HCT116 (cell line): ENCODE data around the gene GTF2H4. TPM values are rescaled to one million over a fixed set of nuclear protein-coding genes. Genes with fewer than 3 reads are reported as not detected.

Experiments used
- ATAC-seq: fragments of 200-7000 bp; cut with Tn5 transposase; 2 replicates; pipeline ENCODE4 v1.9.1; 2020; ENCODE audit warnings: mild to moderate bottlenecking, moderate library complexity
- BruUV-seq: library from RNA; stranded (reverse); fragments of 400-500 nt; replicated peaks from 2 replicates; lab custom pipeline; 2021; lab: Mats Ljungman, UMichigan
- CTCF ChIA-PET: fragments of 300-600 bp; sonication (Branson Sonifier 250); formaldehyde crosslinking; loops from one replicate; lab custom pipeline; 2021; ENCODE audit warnings: antibody characterized with exemption; lab: Charles Lee
- POLR2A ChIA-PET: fragments of 300-600, 350-600 bp; sonication (Branson Sonifier 250); formaldehyde crosslinking; loops from one replicate; lab custom pipeline; 2021; ENCODE audit warnings: antibody characterized with exemption; lab: Charles Lee
- RAD21 ChIA-PET, 2 experiments: fragments of 300-600 bp; sonication (Branson Sonifier 250); formaldehyde crosslinking; loops; one replicate each; lab custom pipeline; 2023; ENCODE audit warnings: low total read pairs in 2 of 2; ENCODE audit not compliant: uncharacterized antibody in 2 of 2, unreplicated experiment in 2 of 2, low non-redundant PET in 1 of 2; lab: Charles Lee
- DNase-seq: peaks from one replicate; pipeline ENCODE4 v3.0.0-alpha.2; 2010; ENCODE audit warnings: low read depth, low spot score
- H2AFZ ChIP-seq: fragments of 200-600 bp; shearing (Covaris generic), sonication (generic); 2 replicates; pipeline ENCODE4 v1.6.1; 2017; ENCODE audit warnings: low read depth, mixed run types, mixed read lengths, antibody characterized with exemption, low read length; ENCODE audit not compliant: poor library complexity, severe bottlenecking
- H3K27ac ChIP-seq: 2 replicates; pipeline ENCODE4 v1.5.1; 2012; ENCODE audit warnings: low read depth, low read length
- H3K27me3 ChIP-seq: fragments of 200-600 bp; sonication (generic); 2 replicates; pipeline ENCODE4 v1.6.1; 2016; ENCODE audit warnings: mixed run types, low read length, mixed read lengths; ENCODE audit not compliant: insufficient read depth
- H3K36me3 ChIP-seq, 2 experiments: fragments of 200-500 bp in 1 of 2; fragments of 200-600 bp in 1 of 2; sonication (Bioruptor generic) in 1 of 2; sonication (generic) in 1 of 2; 2 replicates each; pipeline versions ENCODE4 v1.5.1 to v1.6.1; 2014 to 2016; ENCODE audit warnings: low read length in 2 of 2, inconsistent platforms in 1 of 2, mixed read lengths in 1 of 2, mixed run types in 1 of 2; ENCODE audit not compliant: insufficient read depth in 2 of 2, control insufficient read depth in 1 of 2
- H3K4me1 ChIP-seq, 2 experiments: fragments of 200-600 bp in 1 of 2; sonication (generic) in 1 of 2; 2 replicates each; pipeline versions ENCODE4 v1.5.1 to v1.6.1; 2012 to 2017; ENCODE audit warnings: low read length in 2 of 2, inconsistent platforms in 1 of 2, mild to moderate bottlenecking in 1 of 2, mixed read lengths in 1 of 2, mixed run types in 1 of 2, moderate library complexity in 1 of 2; ENCODE audit not compliant: insufficient read depth in 2 of 2, control insufficient read depth in 1 of 2
- H3K4me2 ChIP-seq: fragments of 200-600 bp; sonication (generic); 2 replicates; pipeline ENCODE4 v1.6.1; 2017; ENCODE audit warnings: mixed run types, low read length, mixed read lengths
- H3K4me3 ChIP-seq, 2 experiments: fragments of 200-600 bp in 1 of 2; sonication (generic) in 1 of 2; replicated peaks in 1 of 2; 2 replicates each; pipeline ENCODE4 v1.5.1; 2011 to 2016; ENCODE audit warnings: low read length in 2 of 2, control low read depth in 1 of 2, low read depth in 1 of 2, mild to moderate bottlenecking in 1 of 2, mixed read lengths in 1 of 2, mixed run types in 1 of 2
- H3K79me2 ChIP-seq: fragments of 200-600 bp; sonication (generic); 2 replicates; pipeline ENCODE4 v1.6.1; 2017; ENCODE audit warnings: mild to moderate bottlenecking, mixed run types, low read length, moderate library complexity, mixed read lengths; ENCODE audit not compliant: insufficient read depth
- H3K9ac ChIP-seq: fragments of 200-600 bp; sonication (generic); 2 replicates; pipeline ENCODE4 v1.6.1; 2016; ENCODE audit warnings: low read length, mixed read lengths
- H3K9me2 ChIP-seq: fragments of 200-600 bp; sonication (generic), shearing (Covaris generic); 2 replicates; pipeline ENCODE4 v1.6.1; 2017; ENCODE audit warnings: mixed run types, mild to moderate bottlenecking, moderate library complexity; ENCODE audit not compliant: insufficient read depth
- H3K9me3 ChIP-seq, 2 experiments: fragments of 200-500 bp in 1 of 2; fragments of 200-600 bp in 1 of 2; sonication (Bioruptor generic) in 1 of 2; sonication (generic) in 1 of 2; 2 replicates each; pipeline ENCODE4 v1.6.1; 2014 to 2017; ENCODE audit warnings: low read length in 2 of 2, mixed read lengths in 2 of 2, inconsistent platforms in 1 of 2, low read depth in 1 of 2, mild to moderate bottlenecking in 1 of 2, mixed run types in 1 of 2, moderate library complexity in 1 of 2; ENCODE audit not compliant: control insufficient read depth in 1 of 2, insufficient read depth in 1 of 2
- H4K20me1 ChIP-seq: fragments of 200-600 bp; sonication (generic), shearing (Covaris generic); 2 replicates; pipeline ENCODE4 v1.6.1; 2017; ENCODE audit warnings: mixed run types, mild to moderate bottlenecking, moderate library complexity; ENCODE audit not compliant: insufficient read depth
- CBX3 ChIP-seq: IDR thresholded peaks from 2 replicates; pipeline ENCODE4 v1.6.1; 2012; ENCODE audit warnings: low read depth
- CEBPB ChIP-seq: IDR thresholded peaks from 2 replicates; pipeline ENCODE4 v1.6.1; 2012; ENCODE audit warnings: low read depth
- CTCF ChIP-seq, 3 experiments: fragments of 200-600 bp in 1 of 3; sonication (generic) in 1 of 3; IDR thresholded peaks in 2 of 3; conservative IDR thresholded peaks in 1 of 3; 2 replicates each; pipeline ENCODE4 v1.5.1; 2012 to 2017; ENCODE audit warnings: low read depth in 2 of 3, low read length in 2 of 3, antibody characterized with exemption in 1 of 3, borderline replicate concordance in 1 of 3, control low read depth in 1 of 3, mild to moderate bottlenecking in 1 of 3, mixed read lengths in 1 of 3, mixed run types in 1 of 3, moderate library complexity in 1 of 3; ENCODE audit not compliant: insufficient read depth in 1 of 3
- EGR1 ChIP-seq: IDR thresholded peaks from 2 replicates; pipeline ENCODE4 v1.6.1; 2012; ENCODE audit warnings: low read depth
- ELF1 ChIP-seq: IDR thresholded peaks from 2 replicates; pipeline ENCODE4 v1.6.1; 2012; ENCODE audit warnings: low read depth, borderline replicate concordance
- FOSL1 ChIP-seq: IDR thresholded peaks from 2 replicates; pipeline ENCODE4 v1.6.1; 2012; ENCODE audit warnings: low read depth
- REST ChIP-seq: IDR thresholded peaks from 2 replicates; pipeline ENCODE4 v1.6.1; 2012; ENCODE audit warnings: low read depth
- TCF7L2 ChIP-seq: IDR thresholded peaks from 2 replicates; pipeline ENCODE4 v1.7.0; 2011; ENCODE audit warnings: borderline replicate concordance, inconsistent platforms; ENCODE audit not compliant: insufficient read depth, insufficient read length; ENCODE audit errors: extremely low read depth
- YY1 ChIP-seq: IDR thresholded peaks from 2 replicates; pipeline ENCODE4 v1.6.1; 2011; ENCODE audit warnings: low read length, low read depth, moderate library complexity, mild to moderate bottlenecking; ENCODE audit not compliant: insufficient replicate concordance; ENCODE audit errors: extremely low read depth
- ZFX ChIP-seq: fragments of 450-650 bp; IDR thresholded peaks from 2 replicates; pipeline ENCODE4 v1.6.1; 2017
- ZNF274 ChIP-seq: fragments of 200-500 bp; sonication (Bioruptor generic); IDR thresholded peaks from 2 replicates; pipeline ENCODE4 v1.6.1; 2014; ENCODE audit warnings: mild to moderate bottlenecking, low read depth, low read length, inconsistent platforms
- intact Hi-C: fragments of 100-400 bp; cut with micrococcal nuclease; formaldehyde crosslinking; loops from 2 replicates; pipeline ENCODE4 v1.10.0; 2022
- total RNA-seq: library from RNA; stranded (reverse); gene quantifications from one replicate; pipeline ENCODE4 v1.2.1, GENCODE V29; 2021; ENCODE audit not compliant: unreplicated experiment

GTF2H4 gene
- total RNA-seq, 1 experiment from 2014 or later = 59.7 TPM

- H3K27me3 ChIP-seq = no peaks in the 10 kb centered on the region
- H3K9me2 ChIP-seq = no peaks in the 10 kb centered on the region
- H3K4me2 ChIP-seq = no peak overlapping the region
- no peaks in the 10 kb centered on the region for H3K9me3 ChIP-seq
- H3K27ac ChIP-seq = no peak overlapping the region
- ATAC-seq (no peak), DNase-seq (no peak)
- H3K79me2 ChIP-seq = no peaks in the 10 kb centered on the region
- no peaks in the 10 kb centered on the region for H4K20me1 ChIP-seq
- ChIA-PET POLR2A (no interaction called here), RAD21 (no interaction called here), CTCF (no interaction called here)
- no peaks in the 10 kb centered on the region for H3K4me1 ChIP-seq
- intact Hi-C loops = no loop called here
- BruUV-seq = no TSS peak
- H3K4me3 ChIP-seq = no peak overlapping the region
- H2AFZ ChIP-seq = no peak overlapping the region
- no peak overlapping the region for H3K9ac ChIP-seq
- TF ChIP-seq ZNF274 = no peak
- no peak for TF ChIP-seq YY1
- no peak for TF ChIP-seq CTCF (IDR thresholded peaks at IDR 0.05 in 2 of 3, conservative IDR thresholded peaks at IDR 0.05 in 1 of 3; ENCODE audit: borderline replicate concordance in 1 of 3, insufficient read depth in 1 of 3, low read depth in 2 of 3, low read length in 2 of 3)
- no peak for TF ChIP-seq ZFX
- TF ChIP-seq CBX3 = no peak
- no peak for TF ChIP-seq FOSL1
- TF ChIP-seq EGR1 = no peak
- no peak for TF ChIP-seq REST
- TF ChIP-seq ELF1 = no peak
- TF ChIP-seq TCF7L2 = no peak
- TF ChIP-seq CEBPB = no peak
- H3K36me3 ChIP-seq = no peaks in the 10 kb centered on the region
Measured at GRCh38 chr6:30955367-30956042, 47.5 kb downstream of the GTF2H4 start.
